Ovary (tissue), 3 donors: ENCODE measurements around the gene TRIM59.

Source experiments
- CTCF ChIP-seq, 3 donors: fragments of 450-650 bp in 2 of 3; fragments of 200-600 bp in 1 of 3; IDR thresholded peaks; one replicate each; pipeline versions ENCODE4 v1.5.1 to v1.8.0; 2016 to 2022; ENCODE audit warnings: antibody characterized with exemption in 3 of 3, mild to moderate bottlenecking in 1 of 3
- EP300 ChIP-seq: sonication (generic); formaldehyde crosslinking; IDR thresholded peaks from one replicate; pipeline ENCODE4 v1.6.1; 2017; ENCODE audit warnings: antibody characterized with exemption
- POLR2A ChIP-seq: fragments of 450-650 bp; IDR thresholded peaks from one replicate; pipeline ENCODE4 v1.6.1; 2017; ENCODE audit warnings: antibody characterized with exemption, mild to moderate bottlenecking, moderate library complexity
- donor health status: DM: no; HTN: no; CAD: no.

GRCh38 chr3:160401291-160402095 is 48.1 kb downstream of the TRIM59 start:
- no peak for TF ChIP-seq EP300
- TF ChIP-seq CTCF (IDR thresholded peaks at IDR 0.05), result no peak
- TF ChIP-seq POLR2A, result no peak
